ENCODE measurements around the gene CCNK.

DNA sequence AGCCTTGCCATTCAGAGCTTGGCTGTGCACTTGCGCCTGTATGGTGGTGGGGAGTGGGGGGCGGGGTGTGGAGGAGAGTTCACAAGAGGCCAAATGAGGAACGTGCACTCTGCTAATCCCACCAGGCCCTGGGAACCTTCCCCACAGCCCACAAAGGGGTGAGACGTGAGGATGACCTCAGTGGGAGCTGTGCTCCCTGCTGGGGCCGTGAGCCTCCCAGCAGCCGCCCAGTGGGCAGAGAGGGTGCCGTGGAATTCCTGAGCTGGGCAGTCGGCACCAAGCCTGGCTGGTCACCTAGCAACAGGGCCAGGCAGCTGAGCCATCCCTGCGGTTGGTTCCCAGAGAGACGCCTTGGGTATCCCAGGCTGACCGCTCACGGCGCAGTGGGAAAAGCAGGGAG lies 53.7 kb downstream of the CCNK start:
- no peak for TF ChIP-seq POLR2A (IDR thresholded peaks at IDR 0.05; ENCODE audit: insufficient read depth in 1 of 2, low read depth in 2 of 2, low read length in 2 of 2)
- TF ChIP-seq NFIC (IDR thresholded peaks at IDR 0.05; ENCODE audit: low read length) = no peak
- no peak for TF ChIP-seq EZH2 (conservative IDR thresholded peaks at IDR 0.05; ENCODE audit: low read depth, low read length)
- no peak for TF ChIP-seq ZSCAN9 (CRISPR knock-in tag; IDR thresholded peaks at IDR 0.05; ENCODE audit: borderline replicate concordance)
- no peak for TF ChIP-seq NR3C1 (CRISPR knock-in tag; IDR thresholded peaks at IDR 0.05)

Measured in HepG2 (cell line).